Transverse colon (tissue), 4 donors: ENCODE measurements around the gene PRDX2. TPM values are rescaled to one million over a fixed set of nuclear protein-coding genes. Genes with fewer than 3 reads are reported as not detected.

Experiments used
- DNase-seq: peaks from one replicate; pipeline ENCODE4 v3.0.0-alpha.2; 2019
- H3K27ac ChIP-seq, 4 donors: fragments of 200-600 bp; sonication (generic); 2 replicates each; pipeline ENCODE4 v1.5.1; 2016 to 2018; ENCODE audit warnings: inconsistent platforms in 4 of 4
- H3K27me3 ChIP-seq: fragments of 200-600 bp; sonication (generic); 2 replicates; pipeline ENCODE4 v1.5.1; 2017; ENCODE audit warnings: inconsistent platforms
- H3K36me3 ChIP-seq, 4 donors: fragments of 200-600 bp; sonication (generic); 2 replicates each; pipeline ENCODE4 v1.5.1; 2017 to 2019; ENCODE audit warnings: inconsistent platforms in 4 of 4
- H3K4me1 ChIP-seq, 4 donors: fragments of 200-600 bp; sonication (generic); 2 replicates each; pipeline ENCODE4 v1.5.1; 2017 to 2020; ENCODE audit warnings: inconsistent platforms in 4 of 4
- H3K4me3 ChIP-seq, 4 donors: fragments of 200-600 bp; sonication (generic); 1 replicate in 1 of 4; 2 replicates in 3 of 4; pipeline versions ENCODE4 v1.5.1 to v1.6.1; 2017 to 2019; ENCODE audit warnings: inconsistent platforms in 4 of 4
- H3K9me3 ChIP-seq, 2 donors: fragments of 200-600 bp; sonication (generic); 2 replicates each; pipeline ENCODE4 v1.5.1; 2017 to 2019; ENCODE audit warnings: inconsistent platforms in 2 of 2
- CTCF ChIP-seq, 5 experiments: fragments of 200-600 bp in 3 of 5; fragments of 450-650 bp in 2 of 5; sonication (generic) in 3 of 5; IDR thresholded peaks; 1 replicate in 2 of 5; 2 replicates in 3 of 5; pipeline ENCODE4 v1.5.1; 2016 to 2017; ENCODE audit warnings: antibody characterized with exemption in 5 of 5, inconsistent platforms in 3 of 5, mild to moderate bottlenecking in 2 of 5, moderate library complexity in 1 of 5
- EP300 ChIP-seq: sonication (generic); formaldehyde crosslinking; IDR thresholded peaks from one replicate; pipeline ENCODE4 v1.6.1; 2017; ENCODE audit warnings: antibody characterized with exemption, low read depth
- POLR2A ChIP-seq: fragments of 450-650 bp; IDR thresholded peaks from one replicate; pipeline ENCODE4 v1.6.1; 2016; ENCODE audit warnings: antibody characterized with exemption, mild to moderate bottlenecking, moderate library complexity
- POLR2AphosphoS5 ChIP-seq, 3 donors: sonication (generic); formaldehyde crosslinking; IDR thresholded peaks; one replicate each; pipeline ENCODE4 v1.6.1; 2016; ENCODE audit warnings: antibody characterized with exemption in 3 of 3
- WGBS, 2 donors: methylation state at CpG; one replicate each; pipeline ENCODE4 v1.1.5; 2018; ENCODE audit warnings: low coverage in 1 of 2; 5-methylcytosine and 5-hydroxymethylcytosine counted together
- in situ Hi-C, 4 donors: fragments of 200-750 bp; cut with MboI; loops; one replicate each; pipeline versions ENCODE4 v1.15.0 to v1.15.1; 2017; ENCODE audit warnings: low sequenced_read_pairs in 3 of 4, low pct_ligation_motif_present in 1 of 4, low pct_unique_long_range_greater_than_20kb in 1 of 4
- intact Hi-C: fragments of 100-400 bp; cut with DNase I; formaldehyde crosslinking; loops from one replicate; pipeline ENCODE4 v1.15.1; 2023; ENCODE audit warnings: low total_unique reads
- total RNA-seq, 4 donors: library from RNA; depleted of rRNA; stranded (reverse); fragments of >200 nt; gene quantifications; one replicate each; pipeline ENCODE4 v1.1.0, GENCODE V29; 2016

Gene PRDX2
- total RNA-seq, 4 donors from 2014 or later: 172 to 357 (median 198) TPM

DNA sequence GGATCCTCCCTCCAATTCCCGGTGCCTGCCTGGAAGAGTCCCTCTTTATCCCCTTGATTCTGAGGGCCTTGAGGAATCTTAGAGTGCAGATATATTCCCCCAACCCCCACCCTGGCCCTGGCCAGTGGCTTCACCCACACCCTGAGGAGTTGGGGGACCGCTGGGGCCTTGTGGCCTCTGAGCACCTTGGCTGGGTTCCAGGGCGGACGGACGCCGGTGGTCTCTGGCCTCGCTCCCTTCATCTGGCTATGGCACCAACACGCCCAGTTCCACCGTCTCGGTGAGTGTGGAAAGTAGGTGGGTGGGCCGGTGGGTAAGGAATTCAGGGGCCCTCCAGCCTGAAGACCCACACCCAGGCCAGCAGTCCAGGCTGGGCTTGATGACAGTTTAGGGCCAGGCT, 41.7 kb upstream of the PRDX2 start:
- intact Hi-C loops: loop anchor here (5.0 kb wide), 1 partner anchor 76 kb away; no protein-coding TSS in a partner anchor
- H3K9me3 ChIP-seq: no peaks in the 10 kb centered on the region
- no peak overlapping the region for H3K4me3 ChIP-seq
- H3K27me3 ChIP-seq: peaks cover 93% of the 10 kb centered on the region
- no peak overlapping the region for H3K27ac ChIP-seq
- H3K36me3 ChIP-seq: no peaks in the 10 kb centered on the region
- no peak for TF ChIP-seq POLR2AphosphoS5 (IDR thresholded peaks at IDR 0.05)
- no peak for TF ChIP-seq EP300
- no peak for TF ChIP-seq CTCF (IDR thresholded peaks at IDR 0.05)
- TF ChIP-seq POLR2A: no peak
- in situ Hi-C loops: loop anchor here in 3 of 4 donors (10.0 kb wide), 2 partner anchors 79 to 89 kb away; partner anchors contain the start of gene BEST2 (in 1 of the 3)
- no peak for DNase-seq
- peaks cover 5 to 28% (median 26%) of the 10 kb centered on the region in 4 donors for H3K4me1 ChIP-seq
- 83% methylated on average over 11 of the region's 11 CpGs; no CpG with 5 or more reads in 1 of the 2 donors for WGBS, 2 donors

GRCh38 chr19:12842511-12842910, 40.9 kb upstream of the PRDX2 start:
- in situ Hi-C loops (loop anchor here in 3 of 4 donors (10.0 kb wide), 2 partner anchors 78 to 88 kb away; partner anchors contain the start of gene BEST2 (in 1 of the 3)), intact Hi-C loops (loop anchor here (5.0 kb wide), 1 partner anchor 75 kb away; no protein-coding TSS in a partner anchor)
- TF ChIP-seq POLR2AphosphoS5 (IDR thresholded peaks at IDR 0.05) (no peak), EP300 (no peak)
- Histone ChIP-seq H3K27ac (no peak overlapping the region), H3K4me1 (peaks cover 5 to 26% (median 23%) of the 10 kb centered on the region in 4 donors), H3K27me3 (peaks cover 96% of the 10 kb centered on the region), H3K4me3 (no peak overlapping the region), H3K9me3 (no peaks in the 10 kb centered on the region), H3K36me3 (no peaks in the 10 kb centered on the region)
- 90% methylated on average over 18 of the region's 18 CpGs; no CpG with 5 or more reads in 1 of the 2 donors for WGBS, 2 donors
- no peak for DNase-seq

- intact Hi-C loops: loop anchor here (5.0 kb wide), 1 partner anchor 74 kb away; no protein-coding TSS in a partner anchor
- WGBS, 2 donors: 3% methylated on average over 24 of the region's 29 CpGs; no CpG with 5 or more reads in 1 of the 2 donors
- peak overlapping the region in 2 of 4 donors; percentile 8 to 24 for H3K4me3 ChIP-seq
- peaks cover 98% of the 10 kb centered on the region for H3K27me3 ChIP-seq
- H3K9me3 ChIP-seq: no peaks in the 10 kb centered on the region
- TF ChIP-seq EP300 (no peak), POLR2AphosphoS5 (IDR thresholded peaks at IDR 0.05) (no peak), CTCF (IDR thresholded peaks at IDR 0.05) (no peak), POLR2A (no peak)
- H3K27ac ChIP-seq: no peak overlapping the region
- no peak for DNase-seq
- H3K4me1 ChIP-seq: peaks cover 7 to 23% (median 20%) of the 10 kb centered on the region in 4 donors
- in situ Hi-C loops: loop anchor here in 3 of 4 donors (10.0 kb wide), 2 partner anchors 76 to 86 kb away; partner anchors contain the start of gene BEST2 (in 1 of the 3)
- H3K36me3 ChIP-seq: no peaks in the 10 kb centered on the region
These were observed 39.5 kb upstream of the PRDX2 start for GRCh38 chr19:12841094-12841493.

DNA sequence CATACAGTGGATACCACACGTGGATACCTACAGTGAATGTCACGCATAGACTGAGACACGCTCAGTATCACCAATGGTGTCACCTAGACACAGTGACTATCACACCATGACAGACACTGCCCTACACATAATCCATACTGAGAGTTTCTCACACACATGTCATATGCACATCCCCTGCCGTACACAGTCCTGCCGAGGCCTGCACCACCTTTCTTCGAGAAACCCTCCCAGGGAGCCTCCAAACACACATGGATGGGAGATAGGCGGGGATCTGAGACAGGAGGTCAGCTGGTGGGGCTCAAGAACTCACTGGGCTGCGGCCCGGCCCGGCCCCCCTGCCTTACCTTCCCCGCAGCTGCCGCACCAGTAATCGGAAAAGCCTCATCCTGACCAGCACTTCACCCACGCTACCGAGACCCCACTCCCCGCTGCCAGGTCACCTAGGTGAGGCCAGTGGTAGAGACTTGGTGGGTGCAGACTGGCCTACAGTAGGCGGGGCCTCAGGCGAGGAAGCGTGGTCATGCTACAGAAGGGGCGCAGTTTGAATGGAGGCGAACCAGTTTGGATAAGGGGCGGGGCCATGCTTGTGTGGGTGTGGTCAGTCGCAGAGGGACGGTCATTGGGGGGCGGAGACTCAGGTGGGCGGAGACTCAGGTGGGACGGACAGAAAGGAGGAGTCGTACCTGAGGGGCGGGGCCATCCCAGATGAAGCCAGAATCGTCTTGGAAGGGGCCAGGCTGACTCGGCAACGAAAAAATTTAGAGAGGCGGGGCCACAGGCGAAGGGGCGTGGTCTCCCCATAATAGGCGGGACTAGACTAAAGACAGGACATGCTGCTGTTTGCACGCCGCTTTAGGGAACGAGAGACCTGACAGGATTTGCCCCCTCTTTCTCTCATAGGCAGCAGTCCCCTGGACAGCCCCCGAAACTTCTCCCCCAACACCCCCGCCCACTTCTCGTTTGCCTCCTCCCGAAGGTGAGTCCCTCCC, 38.8 kb upstream of the PRDX2 start:
- 30% methylated on average over 41 of the region's 43 CpGs; no CpG with 5 or more reads in 1 of the 2 donors for WGBS, 2 donors
- Histone ChIP-seq H3K4me3 (peak overlapping the region in 2 of 4 donors; percentile 8 to 24), H3K27me3 (peaks cover 98% of the 10 kb centered on the region)

More for the DNA sequence above, 38.8 kb upstream of the PRDX2 start:
- no peaks in the 10 kb centered on the region for H3K9me3 ChIP-seq
- no peak overlapping the region for H3K27ac ChIP-seq
- TF ChIP-seq EP300: no peak
- no peak for TF ChIP-seq CTCF (IDR thresholded peaks at IDR 0.05)
- TF ChIP-seq POLR2AphosphoS5 (IDR thresholded peaks at IDR 0.05): no peak
- TF ChIP-seq POLR2A: no peak
- peak; percentile 84 for DNase-seq
- in situ Hi-C loops (loop anchor here in 3 of 4 donors (10.0 kb wide), 2 partner anchors 76 to 86 kb away; partner anchors contain the start of gene BEST2 (in 1 of the 3)), intact Hi-C loops (loop anchor here (5.0 kb wide), 1 partner anchor 73 kb away; no protein-coding TSS in a partner anchor)
- H3K4me1 ChIP-seq: peaks cover 8 to 26% (median 22%) of the 10 kb centered on the region in 4 donors
- H3K36me3 ChIP-seq: no peaks in the 10 kb centered on the region
